Heart left ventricle (tissue), 13 donors: Measurements from ENCODE around the gene ADAM17.

Source experiments
- POLR2A ChIP-seq, 2 donors: fragments of 450-650 bp; IDR thresholded peaks; one replicate each; pipeline ENCODE4 v1.6.1; 2017; ENCODE audit warnings: antibody characterized with exemption in 2 of 2, mild to moderate bottlenecking in 2 of 2, moderate library complexity in 2 of 2
- TF ChIP-seq, protein P1 (sequence below), 12 donors: fragments of 200-600 bp; sonication (generic) in 4 of 12; IDR thresholded peaks; one replicate each; pipeline versions ENCODE4 v1.5.0 to v1.8.0; 2018 to 2022; ENCODE audit warnings: antibody characterized with exemption in 12 of 12, mild to moderate bottlenecking in 5 of 12
- donor health status: ischemic (EF 13 %, LVEDD 7.1; RV severe dilation, severe dysfunction).
- donor health status: DM: no; HTN: yes; CAD: no.
- donor health status: DM: no; HTN: no; CAD: no.
- donor health status: ischemic (EF 25% LVEDD 6.9; RV normal size, moderate dysfunction).
- donor health status: ischemic (EF 25% LVEDD 5.7; RV mildly dilated, moderate dysfunction).
- donor health status: ischemic (EF 35%, LVEDD 5.7; RV mildly dilated, moderate dysfunction).
- donor health status: nonischemic (EF 11% LVEDD 7.7; RV severe dilation, severe dysfunction).
- donor health status: DM: yes; HTN: yes; CAD: no.
- donor health status: PGD.
- donor health status: ischemic (EF 29% LVEDD 5.4; RV normal size, mild dysfunction).
- donor health status: nonischemic (EF 23%, LVEDD 6.1; RV moderate dilation, normal function).

DNA sequence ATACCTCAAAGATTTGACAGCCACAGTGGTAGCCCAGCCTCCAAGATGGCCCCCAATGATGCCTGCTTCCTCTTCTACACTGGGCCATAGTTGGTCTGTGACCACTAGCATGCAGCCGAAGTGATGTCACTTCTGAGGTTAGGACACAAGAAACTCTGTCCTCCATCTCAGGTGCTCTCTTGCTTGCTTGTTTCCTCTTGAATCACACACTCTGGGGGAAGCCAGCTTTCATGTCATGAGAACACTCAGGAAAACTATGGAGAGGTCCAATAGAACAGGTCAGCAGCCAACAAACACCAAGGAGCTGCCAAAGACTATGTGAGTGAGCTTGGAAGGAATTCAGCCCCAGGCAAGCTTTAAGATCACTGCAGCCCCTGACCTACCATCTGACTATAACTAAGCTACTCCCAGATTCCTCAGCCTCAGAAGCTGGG, 3.3 kb upstream of the ADAM17 start:
- TF ChIP-seq, protein P1, sequence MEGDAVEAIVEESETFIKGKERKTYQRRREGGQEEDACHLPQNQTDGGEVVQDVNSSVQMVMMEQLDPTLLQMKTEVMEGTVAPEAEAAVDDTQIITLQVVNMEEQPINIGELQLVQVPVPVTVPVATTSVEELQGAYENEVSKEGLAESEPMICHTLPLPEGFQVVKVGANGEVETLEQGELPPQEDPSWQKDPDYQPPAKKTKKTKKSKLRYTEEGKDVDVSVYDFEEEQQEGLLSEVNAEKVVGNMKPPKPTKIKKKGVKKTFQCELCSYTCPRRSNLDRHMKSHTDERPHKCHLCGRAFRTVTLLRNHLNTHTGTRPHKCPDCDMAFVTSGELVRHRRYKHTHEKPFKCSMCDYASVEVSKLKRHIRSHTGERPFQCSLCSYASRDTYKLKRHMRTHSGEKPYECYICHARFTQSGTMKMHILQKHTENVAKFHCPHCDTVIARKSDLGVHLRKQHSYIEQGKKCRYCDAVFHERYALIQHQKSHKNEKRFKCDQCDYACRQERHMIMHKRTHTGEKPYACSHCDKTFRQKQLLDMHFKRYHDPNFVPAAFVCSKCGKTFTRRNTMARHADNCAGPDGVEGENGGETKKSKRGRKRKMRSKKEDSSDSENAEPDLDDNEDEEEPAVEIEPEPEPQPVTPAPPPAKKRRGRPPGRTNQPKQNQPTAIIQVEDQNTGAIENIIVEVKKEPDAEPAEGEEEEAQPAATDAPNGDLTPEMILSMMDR (IDR thresholded peaks at IDR 0.05): no peak
- no peak for TF ChIP-seq POLR2A (IDR thresholded peaks at IDR 0.05)
